Smooth muscle cell (in vitro differentiated cells): ENCODE data around the gene GRIP2. TPM values are rescaled to one million over a fixed set of nuclear protein-coding genes. Genes with fewer than 3 reads are reported as not detected.

ENCODE experiments used
- DNase-seq: peaks from one replicate; lab custom pipeline; 2025; ENCODE audit not compliant: unreplicated experiment; lab: John Stamatoyannopoulos, UW
- H2AFZ ChIP-seq: fragments of 200-600 bp; sonication (generic); 2 replicates; pipeline ENCODE4 v1.6.0; 2016; ENCODE audit warnings: antibody characterized with exemption, low read depth, mild to moderate bottlenecking
- H3F3A ChIP-seq: fragments of 200-600 bp; sonication (generic); 2 replicates; pipeline ENCODE4 v1.6.0; 2017; ENCODE audit warnings: antibody characterized with exemption, low read depth
- H3K27ac ChIP-seq: fragments of 200-600 bp; sonication (generic); 2 replicates; pipeline ENCODE4 v1.5.1; 2016; ENCODE audit warnings: low read depth, mild to moderate bottlenecking
- H3K27me3 ChIP-seq: fragments of 200-600 bp; sonication (generic); 2 replicates; pipeline ENCODE4 v1.6.1; 2016; ENCODE audit warnings: low read depth, mild to moderate bottlenecking
- H3K36me3 ChIP-seq: fragments of 200-600 bp; sonication (generic); 2 replicates; pipeline ENCODE4 v1.5.1; 2016; ENCODE audit warnings: low read depth
- H3K4me1 ChIP-seq: fragments of 200-600 bp; sonication (generic); 2 replicates; pipeline ENCODE4 v1.5.1; 2016; ENCODE audit warnings: low read depth
- H3K4me2 ChIP-seq: fragments of 200-600 bp; sonication (generic); 2 replicates; pipeline ENCODE4 v1.6.0; 2016; ENCODE audit warnings: mild to moderate bottlenecking
- H3K4me3 ChIP-seq: fragments of 200-600 bp; sonication (generic); 2 replicates; pipeline ENCODE4 v1.5.1; 2016; ENCODE audit warnings: mild to moderate bottlenecking
- H3K79me2 ChIP-seq: fragments of 200-600 bp; sonication (generic); 2 replicates; pipeline ENCODE4 v1.6.0; 2016; ENCODE audit warnings: low read depth, mild to moderate bottlenecking
- H3K9ac ChIP-seq: fragments of 200-600 bp; sonication (generic); 2 replicates; pipeline ENCODE4 v1.6.0; 2016; ENCODE audit warnings: low read depth
- H3K9me3 ChIP-seq: fragments of 200-600 bp; sonication (generic); replicated peaks from 2 replicates; pipeline ENCODE4 v1.5.1; 2016; ENCODE audit warnings: low read depth
- H4K20me1 ChIP-seq: fragments of 200-600 bp; sonication (generic); 2 replicates; pipeline ENCODE4 v1.6.0; 2016; ENCODE audit warnings: low read depth
- CTCF ChIP-seq: fragments of 200-600 bp; sonication (generic); IDR thresholded peaks from 2 replicates; pipeline ENCODE4 v1.5.1; 2017; ENCODE audit warnings: borderline replicate concordance, mild to moderate bottlenecking, antibody characterized with exemption; ENCODE audit not compliant: insufficient read depth, poor library complexity, severe bottlenecking
- WGBS: methylation state at CpG from one replicate; pipeline ENCODE4 v1.1.7; 2016; ENCODE audit warnings: low lambda C conversion rate; 5-methylcytosine and 5-hydroxymethylcytosine counted together
- polyA plus RNA-seq: library from polyadenylated mRNA; unstranded; fragments of >200 nt; fragmentation: Nextera tagmentation; extraction: Ambion mirVana; gene quantifications from 2 replicates; pipeline ENCODE4 v1.2.1, GENCODE V29; 2016
- total RNA-seq: library from RNA; depleted of rRNA; stranded (reverse); fragments of >200 nt; gene quantifications from 2 replicates; pipeline ENCODE4 v1.2.3, GENCODE V29; 2014

GRIP2 gene
- total and polyA plus RNA-seq, 2 experiments from 2014 or later = 2.0 to 6.5 TPM

- no peak overlapping the region for H3K27ac ChIP-seq
- DNase-seq = no peak
- no peaks in the 10 kb centered on the region for H3K36me3 ChIP-seq
- no peak overlapping the region for H3K9ac ChIP-seq
- no peaks in the 10 kb centered on the region for H3F3A ChIP-seq
- no peak overlapping the region for H3K4me3 ChIP-seq
- H2AFZ ChIP-seq = no peak overlapping the region
- peaks cover 8% of the 10 kb centered on the region for H3K4me1 ChIP-seq
- WGBS = 67% methylated on average over 11 of the region's 11 CpGs
- H3K4me2 ChIP-seq = no peak overlapping the region
- no peaks in the 10 kb centered on the region for H3K27me3 ChIP-seq
- TF ChIP-seq CTCF = no peak
- no peaks in the 10 kb centered on the region for H3K79me2 ChIP-seq
- no peaks in the 10 kb centered on the region for H4K20me1 ChIP-seq
- no peaks in the 10 kb centered on the region for H3K9me3 ChIP-seq
Observed at GRCh38 chr3:14458434-14459275, 81.5 kb downstream of the GRIP2 start.

- Histone ChIP-seq H2AFZ (no peak overlapping the region), H3K4me3 (no peak overlapping the region), H3K4me1 (peaks cover 2% of the 10 kb centered on the region), H3K27ac (no peak overlapping the region), H3F3A (peaks cover 5% of the 10 kb centered on the region), H3K4me2 (no peak overlapping the region), H3K79me2 (no peaks in the 10 kb centered on the region), H3K9ac (no peak overlapping the region), H3K36me3 (no peaks in the 10 kb centered on the region), H4K20me1 (no peaks in the 10 kb centered on the region), H3K27me3 (no peaks in the 10 kb centered on the region), H3K9me3 (no peaks in the 10 kb centered on the region)
- DNase-seq = no peak
- no peak for TF ChIP-seq CTCF
- WGBS = 75% methylated on average over 9 of the region's 9 CpGs
Observed at GRCh38 chr3:14457999-14458398, 82.1 kb downstream of the GRIP2 start.

DNA sequence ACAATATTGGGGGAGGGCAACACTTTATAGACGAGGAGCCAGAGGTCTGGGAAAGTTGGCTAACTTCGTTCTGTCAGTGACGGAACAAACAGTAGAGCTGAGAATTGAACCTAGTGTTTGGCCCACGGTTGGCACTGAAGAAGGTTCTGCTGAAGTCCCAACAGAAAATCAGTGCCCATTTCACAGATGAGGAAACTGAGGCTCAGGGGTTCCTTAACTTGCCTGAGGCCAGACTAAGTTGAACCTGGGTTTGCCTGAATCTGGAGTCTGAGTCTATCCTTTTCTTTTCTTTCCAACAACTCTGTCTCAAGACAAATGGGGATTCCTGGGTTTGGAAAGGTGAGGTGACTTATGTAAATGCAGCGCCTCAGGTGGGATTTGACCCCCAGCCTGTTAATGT is 82.7 kb downstream of the GRIP2 start:
- Histone ChIP-seq H3K4me1 (no peaks in the 10 kb centered on the region), H4K20me1 (no peaks in the 10 kb centered on the region), H3K27me3 (no peaks in the 10 kb centered on the region), H3K9me3 (no peaks in the 10 kb centered on the region), H3K4me2 (no peak overlapping the region), H2AFZ (no peak overlapping the region), H3F3A (peaks cover 7% of the 10 kb centered on the region), H3K36me3 (no peaks in the 10 kb centered on the region), H3K79me2 (no peaks in the 10 kb centered on the region), H3K9ac (no peak overlapping the region), H3K27ac (no peak overlapping the region), H3K4me3 (no peak overlapping the region)
- DNase-seq = no peak
- WGBS = 99% methylated on average over 5 of the region's 5 CpGs
- no peak for TF ChIP-seq CTCF

GRCh38 chr3:14456794-14457193 is 83.3 kb downstream of the GRIP2 start:
- no peak for DNase-seq
- WGBS = 94% methylated on average over 8 of the region's 8 CpGs
- Histone ChIP-seq H3K4me2 (no peak overlapping the region), H2AFZ (no peak overlapping the region), H3K79me2 (no peaks in the 10 kb centered on the region), H3K9me3 (no peaks in the 10 kb centered on the region), H3K27ac (no peak overlapping the region), H3K4me3 (no peak overlapping the region), H4K20me1 (no peaks in the 10 kb centered on the region), H3K9ac (no peak overlapping the region), H3K36me3 (no peaks in the 10 kb centered on the region), H3F3A (peaks cover 10% of the 10 kb centered on the region), H3K4me1 (no peaks in the 10 kb centered on the region), H3K27me3 (no peaks in the 10 kb centered on the region)
- no peak for TF ChIP-seq CTCF
